ENCODE data around the gene RAPGEF1.

RAPGEF1 gene

GRCh38 chr9:131731237-131731636 is 8.6 kb downstream of the RAPGEF1 start:
- no peak for DNase-seq (ENCODE audit: low read depth, low spot score)
- no peak overlapping the region for H3K4me3 ChIP-seq (ENCODE audit: low read depth, low read length)
- CTCF ChIA-PET, result interaction anchor here (0.8 to 24.2 kb wide), 6 partner anchors 9 to 138 kb away, joined by 3 to 556 read pairs (median 6); partner anchors contain the start of gene RAPGEF1
- POLR2A ChIA-PET, result interaction anchor here (1.1 kb wide), 1 partner anchor 53 kb away, joined by 4 read pairs; no protein-coding TSS in a partner anchor
- no peak for TF ChIP-seq CTCF (IDR thresholded peaks at IDR 0.05; ENCODE audit: insufficient read depth, low read length, missing control alignments)

- no peak for DNase-seq (ENCODE audit: low read depth, low spot score)
- no peak for TF ChIP-seq CTCF (IDR thresholded peaks at IDR 0.05; ENCODE audit: insufficient read depth, low read length, missing control alignments)
- POLR2A ChIA-PET, result no interaction called here
- CTCF ChIA-PET, result interaction anchor here (1.2 to 24.2 kb wide), 4 partner anchors 10 to 136 kb away, joined by 3 to 556 read pairs (median 16); partner anchors contain the start of gene RAPGEF1
- no peak overlapping the region for H3K4me3 ChIP-seq (ENCODE audit: low read depth, low read length)
These were observed 10.9 kb downstream of the RAPGEF1 start for GRCh38 chr9:131728961-131729360.

- POLR2A ChIA-PET, result interaction anchor here (0.6 kb wide), 1 partner anchor 122 kb away, joined by 3 read pairs; no protein-coding TSS in a partner anchor
- CTCF ChIA-PET, result interaction anchor here (0.9 to 24.2 kb wide), 7 partner anchors 9 to 379 kb away, joined by 3 to 556 read pairs (median 5); partner anchors contain the start of gene RAPGEF1
- TF ChIP-seq CTCF (IDR thresholded peaks at IDR 0.05; ENCODE audit: insufficient read depth, low read length, missing control alignments), result no peak
- no peak overlapping the region for H3K4me3 ChIP-seq (ENCODE audit: low read depth, low read length)
- DNase-seq (ENCODE audit: low read depth, low spot score), result no peak
These were observed 11.3 kb downstream of the RAPGEF1 start for GRCh38 chr9:131728546-131728910.

- CTCF ChIA-PET, result interaction anchor here (0.9 to 24.2 kb wide), 10 partner anchors 9 to 378 kb away, joined by 3 to 556 read pairs (median 4); partner anchors contain the start of gene RAPGEF1
- POLR2A ChIA-PET, result interaction anchor here (0.6 kb wide), 1 partner anchor 123 kb away, joined by 3 read pairs; no protein-coding TSS in a partner anchor
- DNase-seq (ENCODE audit: low read depth, low spot score), result no peak
- TF ChIP-seq CTCF (IDR thresholded peaks at IDR 0.05; ENCODE audit: insufficient read depth, low read length, missing control alignments), result no peak
- H3K4me3 ChIP-seq (ENCODE audit: low read depth, low read length), result no peak overlapping the region
These were observed 11.9 kb downstream of the RAPGEF1 start for GRCh38 chr9:131727795-131728545.

GRCh38 chr9:131727184-131727759 is 12.6 kb downstream of the RAPGEF1 start:
- no peak overlapping the region for H3K4me3 ChIP-seq (ENCODE audit: low read depth, low read length)
- TF ChIP-seq CTCF (IDR thresholded peaks at IDR 0.05; ENCODE audit: insufficient read depth, low read length, missing control alignments), result no peak
- DNase-seq (ENCODE audit: low read depth, low spot score), result no peak
- ChIA-PET CTCF (interaction anchor here (0.7 to 24.2 kb wide), 10 partner anchors 8 to 378 kb away, joined by 3 to 556 read pairs (median 4); partner anchors contain the start of gene RAPGEF1), POLR2A (no interaction called here)

- DNase-seq (ENCODE audit: low read depth, low spot score), result no peak
- H3K4me3 ChIP-seq (ENCODE audit: low read depth, low read length), result no peak overlapping the region
- POLR2A ChIA-PET, result interaction anchor here (1.2 kb wide), 1 partner anchor 9 kb away, joined by 3 read pairs; no protein-coding TSS in a partner anchor
- CTCF ChIA-PET, result interaction anchor here (1.4 kb wide), 1 partner anchor 13 kb away, joined by 3 read pairs; no protein-coding TSS in a partner anchor
- no peak for TF ChIP-seq CTCF (IDR thresholded peaks at IDR 0.05; ENCODE audit: insufficient read depth, low read length, missing control alignments)
These were observed 15.2 kb downstream of the RAPGEF1 start for GRCh38 chr9:131724683-131725082.
